GM21576 (cell line): ENCODE measurements around the gene CALCOCO1.
A peak's percentile ranks its signal among the peaks of the same experiment; 100 is the strongest.
"Not testable (repeated sequence)": the region's sequence is repeated elsewhere in the genome, so short reads cannot be mapped to it uniquely, and the experiment has no call there.

Source experiments
- ATAC-seq: cut with Tn5 transposase; IDR thresholded peaks from one replicate; pipeline ENCODE4 v1.9.1; 2021; ENCODE audit warnings: mild to moderate bottlenecking, moderate library complexity; ENCODE audit not compliant: unreplicated experiment

Gene CALCOCO1, protein sequence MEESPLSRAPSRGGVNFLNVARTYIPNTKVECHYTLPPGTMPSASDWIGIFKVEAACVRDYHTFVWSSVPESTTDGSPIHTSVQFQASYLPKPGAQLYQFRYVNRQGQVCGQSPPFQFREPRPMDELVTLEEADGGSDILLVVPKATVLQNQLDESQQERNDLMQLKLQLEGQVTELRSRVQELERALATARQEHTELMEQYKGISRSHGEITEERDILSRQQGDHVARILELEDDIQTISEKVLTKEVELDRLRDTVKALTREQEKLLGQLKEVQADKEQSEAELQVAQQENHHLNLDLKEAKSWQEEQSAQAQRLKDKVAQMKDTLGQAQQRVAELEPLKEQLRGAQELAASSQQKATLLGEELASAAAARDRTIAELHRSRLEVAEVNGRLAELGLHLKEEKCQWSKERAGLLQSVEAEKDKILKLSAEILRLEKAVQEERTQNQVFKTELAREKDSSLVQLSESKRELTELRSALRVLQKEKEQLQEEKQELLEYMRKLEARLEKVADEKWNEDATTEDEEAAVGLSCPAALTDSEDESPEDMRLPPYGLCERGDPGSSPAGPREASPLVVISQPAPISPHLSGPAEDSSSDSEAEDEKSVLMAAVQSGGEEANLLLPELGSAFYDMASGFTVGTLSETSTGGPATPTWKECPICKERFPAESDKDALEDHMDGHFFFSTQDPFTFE

GRCh38 chr12:53727310-53728041 is at the start of gene CALCOCO1:
CALCOCO1 (minus strand) TSS chr12:53727452; CDS start chr12:53725242, 2,210 bp downstream.
- ATAC-seq, result peak; percentile 98

DNA sequence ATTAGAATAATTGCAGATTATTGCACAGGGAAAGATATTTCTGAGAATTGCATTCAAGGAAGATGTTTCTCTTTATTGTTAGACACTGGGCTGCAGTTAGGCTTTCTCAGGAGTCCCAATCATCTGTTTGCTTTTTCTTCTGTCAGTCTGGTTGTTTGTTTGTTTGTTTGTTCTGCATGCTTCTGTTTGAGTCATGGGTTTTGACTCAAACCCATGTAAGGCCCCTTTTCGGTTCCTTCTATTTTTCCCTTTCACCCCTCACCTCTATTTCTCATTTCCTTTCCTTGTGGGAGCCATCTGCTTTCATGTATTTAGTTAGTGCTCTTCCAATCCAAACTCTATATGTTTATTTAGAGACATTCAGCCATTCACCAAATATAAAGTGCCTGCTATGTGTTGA is 49.6 kb upstream of the CALCOCO1 start:
- no peak for ATAC-seq

DNA sequence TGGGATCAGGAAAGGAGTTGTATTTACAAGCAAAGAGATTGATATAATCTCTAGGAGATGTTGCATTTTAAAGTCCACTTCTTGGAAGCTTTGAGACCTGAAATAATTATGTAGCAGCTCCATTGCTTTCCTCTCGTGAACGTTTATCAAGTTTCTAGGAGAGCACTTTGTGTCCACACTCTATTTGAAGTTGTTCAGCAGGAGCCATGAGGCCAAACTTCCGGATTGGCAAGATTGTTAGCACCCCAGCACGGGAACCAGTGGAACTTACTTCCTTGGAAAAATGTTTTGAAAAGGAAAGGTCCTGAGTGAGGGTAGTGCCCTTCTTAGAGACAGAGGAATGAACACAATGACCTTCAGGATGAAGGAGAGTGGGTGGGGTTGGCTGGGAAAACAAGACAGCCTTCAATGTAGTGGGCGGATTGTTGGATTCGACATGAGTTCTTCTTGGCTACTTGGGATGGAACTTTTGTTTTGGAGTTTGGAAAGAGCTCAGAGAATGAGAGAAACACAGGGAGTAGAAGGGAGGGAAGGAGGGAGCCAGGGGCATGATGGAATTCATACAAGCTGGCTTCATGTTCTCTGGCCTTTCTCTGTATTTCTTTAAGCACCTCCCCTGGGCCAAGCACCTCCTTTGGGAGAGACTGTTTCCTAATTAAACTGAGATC is 48.4 kb upstream of the CALCOCO1 start:
- ATAC-seq, result no peak

GRCh38 chr12:53770281-53770680 is 43.0 kb upstream of the CALCOCO1 start:
- no peak for ATAC-seq

DNA sequence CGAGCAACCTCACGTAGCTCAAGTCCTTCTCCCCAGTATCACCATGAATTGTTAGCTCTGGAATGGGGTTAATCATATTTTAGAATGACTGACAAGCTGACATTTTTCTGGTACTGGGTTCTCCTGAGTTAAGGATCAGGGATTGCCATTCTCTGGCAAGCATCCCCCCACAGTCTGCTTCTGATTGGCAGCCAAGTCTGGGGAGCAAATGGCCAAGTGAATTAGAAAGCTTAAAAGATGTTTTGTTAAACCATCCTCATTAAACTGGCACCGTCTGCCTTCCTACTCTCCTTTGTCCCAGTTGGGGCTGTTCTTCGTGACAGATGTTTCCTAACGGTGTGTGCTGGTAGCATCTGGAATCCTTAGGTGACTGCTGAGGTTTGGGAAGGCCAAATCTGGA is 41.7 kb upstream of the CALCOCO1 start:
- ATAC-seq, result no peak

- no peak for ATAC-seq
Measured at GRCh38 chr12:53766881-53767280, 39.6 kb upstream of the CALCOCO1 start.

DNA sequence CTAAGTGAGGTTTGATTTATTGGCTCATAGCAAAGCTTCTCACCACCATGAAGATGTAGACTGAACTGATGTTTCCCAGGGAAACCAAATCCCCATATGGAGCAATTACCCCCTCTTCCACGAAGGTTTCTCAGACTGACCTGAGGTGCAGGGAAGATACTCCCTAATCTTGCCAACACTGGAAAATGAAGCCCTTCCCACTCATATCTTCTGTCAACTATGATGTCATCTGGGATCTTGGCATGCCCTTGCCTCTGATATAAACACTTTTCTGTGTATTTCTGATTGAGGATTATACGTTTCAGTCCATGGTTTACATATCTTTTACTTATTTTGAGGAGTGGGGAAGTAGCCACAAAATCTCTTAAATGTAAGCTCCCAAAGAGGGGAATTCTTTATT is 38.6 kb upstream of the CALCOCO1 start:
- ATAC-seq, result no peak

DNA sequence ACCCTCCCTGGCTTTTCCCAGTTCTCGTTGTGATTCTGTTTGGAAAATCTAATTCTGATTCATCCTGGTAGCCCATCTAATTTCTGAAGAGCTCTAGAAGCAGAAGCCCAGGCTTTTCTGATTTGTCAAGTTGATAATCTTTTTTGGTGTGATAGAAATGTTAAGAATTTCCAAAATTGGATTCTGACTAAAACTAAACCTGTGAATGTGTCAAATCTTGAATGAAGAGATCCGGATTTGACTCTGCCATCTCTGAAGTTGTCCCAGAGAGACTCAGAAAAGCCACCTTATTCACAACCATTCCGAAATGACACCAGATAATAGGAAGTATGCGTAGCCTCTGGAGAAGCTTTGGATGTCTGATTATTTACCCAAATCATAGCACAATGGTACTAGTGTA is 37.4 kb upstream of the CALCOCO1 start:
- no peak for ATAC-seq

- not testable (repeated sequence) for ATAC-seq
Measured at GRCh38 chr12:53762793-53763192, 35.5 kb upstream of the CALCOCO1 start.

DNA sequence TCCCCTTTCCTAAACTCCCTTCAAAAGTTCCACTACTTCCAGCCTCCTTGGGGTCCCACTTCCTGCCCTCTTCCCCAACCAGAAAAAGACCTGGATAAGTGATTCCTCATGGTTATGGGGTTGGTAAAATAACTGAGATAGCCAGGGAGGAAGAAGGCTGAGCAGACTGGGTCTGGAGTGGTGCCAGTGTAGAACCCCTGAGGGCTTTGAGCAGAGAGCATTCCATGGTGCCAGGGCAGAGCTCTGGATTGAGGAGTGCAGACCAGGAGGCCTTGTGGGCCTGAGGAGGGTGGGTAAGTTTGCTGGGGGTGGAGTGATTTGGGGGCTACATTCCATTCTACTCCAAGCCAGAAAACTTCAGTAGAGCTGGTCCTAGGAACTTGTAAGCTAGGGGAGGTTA is 34.1 kb upstream of the CALCOCO1 start:
- no peak for ATAC-seq

- ATAC-seq, result no peak
Measured at GRCh38 chr12:53759261-53759660, 32.0 kb upstream of the CALCOCO1 start.

GRCh38 chr12:53758730-53759103 is 31.5 kb upstream of the CALCOCO1 start:
- ATAC-seq, result no peak

DNA sequence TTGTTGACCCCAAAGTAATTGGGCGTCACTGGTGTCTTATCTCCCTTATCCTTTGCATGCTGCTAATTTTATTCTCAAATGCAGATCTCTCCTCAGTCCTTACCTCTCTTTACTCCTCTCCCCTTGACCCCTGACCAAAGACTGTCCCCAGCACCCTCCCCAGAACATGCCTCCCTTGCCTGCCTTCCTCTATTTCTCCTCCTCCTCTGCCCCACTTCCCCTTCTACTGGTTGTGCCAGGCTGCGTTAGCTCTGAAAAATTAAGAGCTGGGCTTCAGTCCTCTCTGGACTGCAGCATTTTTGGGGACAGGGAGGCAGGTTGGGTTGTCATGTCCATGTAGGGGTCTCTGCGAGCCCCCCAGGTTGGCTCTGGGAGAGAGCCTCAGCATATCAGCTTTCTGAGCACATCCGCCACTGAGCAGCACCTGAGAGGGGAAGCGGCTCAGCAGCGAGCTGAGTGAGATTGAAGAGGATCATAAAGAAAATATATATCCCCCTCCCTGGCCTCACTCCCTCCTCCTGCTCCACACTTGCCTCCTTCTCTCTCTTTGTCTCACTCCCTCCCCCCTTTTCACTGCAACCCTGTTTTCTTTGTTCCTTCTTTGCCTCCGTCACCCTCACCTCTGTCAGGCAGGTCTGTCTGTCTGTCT is 31.0 kb upstream of the CALCOCO1 start:
- ATAC-seq, result no peak

DNA sequence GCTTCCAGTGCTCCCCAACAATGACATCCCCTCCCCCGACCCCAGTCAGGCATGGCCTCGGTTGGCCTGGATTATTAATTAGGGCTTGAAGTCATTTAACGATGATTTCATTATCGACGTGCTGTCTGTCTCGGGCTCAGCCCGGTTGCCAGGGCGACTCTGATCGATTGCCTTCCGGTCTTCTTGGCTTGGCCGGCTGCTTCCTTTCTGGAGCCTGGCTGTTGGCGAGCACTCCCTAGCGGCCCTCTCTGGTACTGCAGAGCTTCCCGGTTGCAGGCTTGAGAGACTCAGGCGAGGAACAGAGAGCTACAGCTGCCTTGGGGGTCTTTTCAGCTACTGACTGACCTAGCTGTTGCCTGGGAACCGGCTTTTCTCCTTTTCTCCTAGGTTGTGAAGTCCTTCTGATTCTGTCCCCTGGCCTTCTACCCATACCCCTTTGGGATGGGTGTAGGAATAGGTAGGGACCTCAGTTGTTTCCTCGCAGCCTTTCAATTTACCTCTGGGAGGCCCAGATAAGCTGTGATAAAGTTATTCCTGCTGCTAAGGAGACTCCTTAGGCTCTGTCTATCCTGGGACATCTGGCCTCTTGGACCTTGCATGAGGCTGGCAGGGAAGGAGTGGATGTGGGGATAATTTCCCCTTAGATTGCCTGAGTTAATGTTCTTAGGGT is 30.0 kb upstream of the CALCOCO1 start:
- peak; percentile 72 for ATAC-seq

GRCh38 chr12:53756300-53757100 is 29.2 kb upstream of the CALCOCO1 start:
- ATAC-seq, result no peak

DNA sequence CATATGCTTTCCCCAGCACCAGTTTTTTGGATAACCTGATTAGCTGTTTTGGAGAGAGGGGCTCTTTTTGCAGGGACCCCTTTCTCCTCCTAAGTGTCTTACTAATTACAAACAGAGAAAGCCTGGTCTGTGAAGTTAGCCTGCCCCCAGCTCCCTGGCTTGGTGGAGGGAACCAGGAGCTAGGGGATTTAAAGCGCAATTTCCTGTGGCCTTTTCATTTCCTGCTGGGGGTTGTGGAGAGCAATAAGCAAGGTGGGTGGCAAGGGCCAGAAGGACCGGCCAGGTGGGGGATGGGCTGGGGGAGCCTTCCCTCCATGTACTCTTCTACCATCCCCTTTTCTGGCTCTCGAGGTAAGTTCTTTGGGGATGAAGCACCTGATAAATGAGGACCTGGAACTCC is 28.6 kb upstream of the CALCOCO1 start:
- ATAC-seq, result no peak

DNA sequence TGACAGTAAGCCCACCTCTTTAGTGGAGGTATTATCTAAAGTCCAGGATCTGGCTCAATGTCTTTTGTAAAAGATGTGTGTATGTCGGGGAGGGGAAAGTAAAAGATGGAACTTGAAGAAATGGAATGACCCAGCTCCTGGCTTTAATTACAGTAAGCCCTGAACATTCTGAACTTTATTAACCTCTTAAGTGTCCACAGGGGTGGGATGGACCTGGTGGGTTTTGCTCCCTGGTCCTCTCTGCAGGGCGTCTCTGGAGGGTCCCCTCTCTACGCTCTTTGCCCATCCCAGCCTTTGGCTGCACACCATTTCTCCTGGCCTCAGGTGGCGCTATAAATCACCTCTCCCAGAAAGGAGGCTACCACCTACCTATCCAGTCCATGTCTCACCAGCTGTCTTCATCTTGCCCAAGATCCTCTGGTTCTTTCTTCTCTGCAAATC is 28.2 kb upstream of the CALCOCO1 start:
- ATAC-seq, result no peak

DNA sequence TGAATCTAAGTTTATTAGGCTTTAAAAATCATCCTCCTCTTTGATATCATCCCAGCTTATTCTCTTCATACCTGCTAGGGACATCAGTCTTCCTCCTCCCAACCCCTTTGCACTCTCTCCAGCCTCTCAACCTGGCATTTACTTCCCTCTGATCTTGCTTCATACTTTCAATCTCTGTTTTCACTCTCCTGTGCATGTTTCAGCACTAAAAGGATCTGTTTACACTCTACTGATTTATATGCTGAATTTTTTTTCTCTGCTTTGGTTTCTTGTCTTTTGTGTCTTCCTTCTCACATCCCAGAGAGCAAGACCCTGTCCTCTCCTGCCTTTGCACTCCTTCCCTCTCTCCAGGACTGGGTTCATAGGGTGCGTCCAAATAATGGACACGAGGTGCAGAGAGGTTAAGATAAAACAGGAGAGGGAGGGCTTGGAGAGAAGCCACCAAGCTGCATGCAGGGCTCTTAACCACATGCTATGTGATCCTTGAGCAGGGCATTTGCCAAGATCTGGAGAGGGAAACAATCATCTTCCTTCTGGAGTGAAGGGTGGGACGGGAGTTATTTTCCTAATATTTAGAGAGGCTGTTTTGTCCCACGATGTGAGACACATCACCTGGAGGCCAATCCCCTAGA is 27.5 kb upstream of the CALCOCO1 start:
- no peak for ATAC-seq

- ATAC-seq, result no peak
Measured at GRCh38 chr12:53754188-53754585, 26.9 kb upstream of the CALCOCO1 start.
